ENCODE data around the gene PDE4B. TPM values are rescaled to one million over a fixed set of nuclear protein-coding genes. Genes with fewer than 3 reads are reported as not detected.

The PDE4B gene
- total RNA-seq, 2 donors from 2014 or later, result 4.3 to 18.0 TPM

DNA sequence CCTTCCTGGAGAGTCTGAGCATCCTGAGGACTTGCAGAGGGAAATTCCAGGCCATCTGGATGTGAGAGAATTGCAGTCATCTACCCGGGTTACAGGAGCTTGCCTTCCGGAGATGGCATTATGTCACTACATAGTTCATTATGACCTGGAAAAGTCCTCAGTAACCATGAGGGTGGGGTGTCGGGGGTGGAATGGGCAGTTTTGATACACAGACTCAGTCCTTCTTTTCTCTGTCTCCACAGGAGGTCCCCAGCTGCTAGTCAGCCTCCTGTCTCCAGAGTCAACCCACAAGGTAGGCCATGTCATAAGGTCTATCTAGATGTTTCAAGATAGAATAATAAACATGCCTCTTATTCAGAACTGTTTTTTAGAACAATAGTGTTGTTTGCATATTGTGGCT is 473.1 kb downstream of the PDE4B start:
- no peak overlapping the region for H3K4me3 Mint-ChIP-seq
- no peaks in the 10 kb centered on the region for H3K36me3 Mint-ChIP-seq (ENCODE audit: low read depth)
- no peaks in the 10 kb centered on the region for H3K9me3 Mint-ChIP-seq
- Histone ChIP-seq H3K36me3 (ENCODE audit: control insufficient read depth, insufficient read depth, low read length) (no peaks in the 10 kb centered on the region), H3K9ac (ENCODE audit: extremely low read depth, low read length, poor library complexity, severe bottlenecking) (no peak overlapping the region), H3K4me1 (ENCODE audit: control insufficient read depth, insufficient read depth, low read length) (no peaks in the 10 kb centered on the region), H3K9me3 (ENCODE audit: control insufficient read depth, low read length) (no peaks in the 10 kb centered on the region), H3K27me3 (ENCODE audit: control insufficient read depth, insufficient read depth, low read length, poor library complexity, severe bottlenecking) (no peaks in the 10 kb centered on the region), H3K4me3 (ENCODE audit: low read length) (no peak overlapping the region), H3K27ac (ENCODE audit: low read depth, low read length) (no peak overlapping the region)
- no peaks in the 10 kb centered on the region for H3K27me3 Mint-ChIP-seq (ENCODE audit: insufficient read depth)
- no peak overlapping the region for H3K27ac Mint-ChIP-seq
- DNase-seq, result no peak
- WGBS, 2 experiments (ENCODE audit: insufficient coverage in 1 of 2, insufficient read length in 1 of 2), result 91% methylated on average over 3 of the region's 3 CpGs; no CpG with 5 or more reads in 1 of the 2 experiments
- TF ChIP-seq CTCF (conservative IDR thresholded peaks at IDR 0.05), result no peak
- H3K4me1 Mint-ChIP-seq, result peaks cover 12% of the 10 kb centered on the region

DNA sequence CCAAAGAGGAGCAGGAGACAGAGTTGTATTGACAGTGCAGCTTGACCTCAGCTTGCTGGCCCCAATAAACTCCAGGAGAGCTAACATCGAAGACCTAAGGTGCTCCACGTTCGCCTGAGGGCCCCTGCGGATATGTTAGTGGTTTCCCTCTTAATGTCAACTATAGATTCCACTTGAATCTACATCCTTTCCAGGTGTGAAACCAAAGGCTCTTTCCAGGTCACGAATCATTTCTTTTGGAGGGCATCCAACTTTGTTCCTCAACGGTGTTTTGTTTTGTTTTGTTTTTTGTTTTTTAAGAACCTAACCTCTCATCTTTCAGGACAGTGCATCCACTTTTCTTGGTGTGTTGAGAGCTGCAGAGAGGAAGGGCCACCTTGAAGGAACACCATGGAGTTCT is 473.7 kb downstream of the PDE4B start:
- no peaks in the 10 kb centered on the region for H3K27me3 ChIP-seq (ENCODE audit: control insufficient read depth, insufficient read depth, low read length, poor library complexity, severe bottlenecking)
- Mint-ChIP-seq H3K27me3 (ENCODE audit: insufficient read depth) (no peaks in the 10 kb centered on the region), H3K27ac (no peak overlapping the region), H3K36me3 (ENCODE audit: low read depth) (no peaks in the 10 kb centered on the region), H3K4me1 (peaks cover 16% of the 10 kb centered on the region), H3K4me3 (no peak overlapping the region), H3K9me3 (no peaks in the 10 kb centered on the region)
- no peak for DNase-seq
- H3K4me3 ChIP-seq (ENCODE audit: low read length), result no peak overlapping the region
- no peak overlapping the region for H3K9ac ChIP-seq (ENCODE audit: extremely low read depth, low read length, poor library complexity, severe bottlenecking)
- H3K4me1 ChIP-seq (ENCODE audit: control insufficient read depth, insufficient read depth, low read length), result no peaks in the 10 kb centered on the region
- TF ChIP-seq CTCF (conservative IDR thresholded peaks at IDR 0.05), result no peak
- H3K36me3 ChIP-seq (ENCODE audit: control insufficient read depth, insufficient read depth, low read length), result no peaks in the 10 kb centered on the region
- 90 to 98% methylated on average over 4 to 6 of the region's 6 CpGs for WGBS, 2 experiments (ENCODE audit: insufficient coverage in 1 of 2, insufficient read length in 1 of 2)
- H3K27ac ChIP-seq (ENCODE audit: low read depth, low read length), result no peak overlapping the region
- no peaks in the 10 kb centered on the region for H3K9me3 ChIP-seq (ENCODE audit: control insufficient read depth, low read length)

DNA sequence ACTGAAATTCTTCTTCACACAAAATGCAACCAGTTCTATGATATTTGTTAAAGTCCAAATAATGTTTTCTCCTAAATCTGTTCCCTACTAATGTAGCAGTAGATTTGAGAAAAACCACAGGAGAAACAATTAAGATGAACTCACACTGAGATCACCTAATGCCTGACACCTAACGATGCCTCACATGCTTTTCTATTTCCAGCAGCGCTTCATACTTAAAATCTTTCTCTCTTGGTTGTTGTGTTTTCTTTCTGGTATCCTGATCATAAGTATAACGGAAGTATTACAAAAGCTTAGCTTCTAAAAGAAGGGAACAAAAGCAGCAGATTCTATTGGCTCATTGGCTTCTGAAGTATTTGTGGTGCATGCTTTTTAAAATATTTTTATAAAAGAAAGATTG is 474.1 kb downstream of the PDE4B start:
- no peaks in the 10 kb centered on the region for H3K36me3 ChIP-seq (ENCODE audit: control insufficient read depth, insufficient read depth, low read length)
- Mint-ChIP-seq H3K27ac (no peak overlapping the region), H3K4me1 (peaks cover 20% of the 10 kb centered on the region), H3K4me3 (no peak overlapping the region), H3K27me3 (ENCODE audit: insufficient read depth) (no peaks in the 10 kb centered on the region), H3K9me3 (no peaks in the 10 kb centered on the region), H3K36me3 (ENCODE audit: low read depth) (no peaks in the 10 kb centered on the region)
- H3K4me1 ChIP-seq (ENCODE audit: control insufficient read depth, insufficient read depth, low read length), result no peaks in the 10 kb centered on the region
- no peak overlapping the region for H3K4me3 ChIP-seq (ENCODE audit: low read length)
- no peak for TF ChIP-seq CTCF (conservative IDR thresholded peaks at IDR 0.05)
- DNase-seq, result no peak
- no peak overlapping the region for H3K9ac ChIP-seq (ENCODE audit: extremely low read depth, low read length, poor library complexity, severe bottlenecking)
- no peaks in the 10 kb centered on the region for H3K9me3 ChIP-seq (ENCODE audit: control insufficient read depth, low read length)
- 96 to 100% methylated on average over 3 of the region's 3 CpGs for WGBS, 2 experiments (ENCODE audit: insufficient coverage in 1 of 2, insufficient read length in 1 of 2)
- H3K27ac ChIP-seq (ENCODE audit: low read depth, low read length), result no peak overlapping the region
- H3K27me3 ChIP-seq (ENCODE audit: control insufficient read depth, insufficient read depth, low read length, poor library complexity, severe bottlenecking), result no peaks in the 10 kb centered on the region

Measured in endodermal cell (in vitro differentiated cells).